ENCODE data around the gene ZNF544.
A peak's percentile ranks its signal among the peaks of the same experiment; 100 is the strongest.

Gene ZNF544

GRCh38 chr19:58294743-58295374, 66.1 kb downstream of the ZNF544 start:
- no peak for TF ChIP-seq CTCF (conservative IDR thresholded peaks at IDR 0.05)
- no peak overlapping the region for H3K27ac ChIP-seq

GRCh38 chr19:58296104-58296503, 67.4 kb downstream of the ZNF544 start:
- TF ChIP-seq CTCF (conservative IDR thresholded peaks at IDR 0.05): no peak
- H3K27ac ChIP-seq: no peak overlapping the region

GRCh38 chr19:58300620-58301019, 71.9 kb downstream of the ZNF544 start:
- no peak for TF ChIP-seq CTCF (conservative IDR thresholded peaks at IDR 0.05)
- no peak overlapping the region for H3K27ac ChIP-seq

- peak overlapping the region; percentile 92 for H3K27ac ChIP-seq
- TF ChIP-seq CTCF (conservative IDR thresholded peaks at IDR 0.05): no peak
These were observed 75.5 kb downstream of the ZNF544 start for GRCh38 chr19:58304255-58304654.

- peak overlapping the region; percentile 92 for H3K27ac ChIP-seq
- TF ChIP-seq CTCF (conservative IDR thresholded peaks at IDR 0.05): no peak
These were observed 76.0 kb downstream of the ZNF544 start for GRCh38 chr19:58304748-58305064.

- no peak for TF ChIP-seq CTCF (conservative IDR thresholded peaks at IDR 0.05)
- peak within 1 kb of the TSS; percentile 92 for H3K27ac ChIP-seq
These were observed 76.6 kb downstream of the ZNF544 start, which contains the start of gene ERVK3-1 for GRCh38 chr19:58305065-58305931. Gene ERVK3-1, plus strand, starts transcription at chr19:58305377. Its CDS starts 6,792 bp downstream, at chr19:58312169.

- no peak for TF ChIP-seq CTCF (conservative IDR thresholded peaks at IDR 0.05)
These were observed 77.2 kb downstream of the ZNF544 start for GRCh38 chr19:58305932-58306323.

More at GRCh38 chr19:58305932-58306323, 77.2 kb downstream of the ZNF544 start:
- peak overlapping the region; percentile 92 for H3K27ac ChIP-seq
